Spinal cord (tissue), 10 donors: Measurements from ENCODE around the gene DMD. TPM values are rescaled to one million over a fixed set of nuclear protein-coding genes. Genes with fewer than 3 reads are reported as not detected.

Experiments
- DNase-seq, 6 donors: peaks; one replicate each; pipeline versions ENCODE4 v3.0.0 to v3.0.0-alpha.2; 2013 to 2015; ENCODE audit warnings: low spot score in 6 of 6, low read depth in 4 of 6
- H3K27ac ChIP-seq: one replicate; pipeline ENCODE4 v1.5.1; 2013; ENCODE audit warnings: low read depth, low read length, control low read depth
- H3K27me3 ChIP-seq: one replicate; pipeline ENCODE4 v1.6.1; 2013; ENCODE audit warnings: low read length; ENCODE audit not compliant: control insufficient read depth, insufficient read depth
- H3K36me3 ChIP-seq: one replicate; pipeline ENCODE4 v1.6.1; 2013; ENCODE audit warnings: low read length; ENCODE audit not compliant: control insufficient read depth, insufficient read depth
- H3K4me1 ChIP-seq: one replicate; pipeline ENCODE4 v1.6.1; 2013; ENCODE audit warnings: low read length; ENCODE audit not compliant: control insufficient read depth, insufficient read depth
- H3K4me3 ChIP-seq: one replicate; pipeline ENCODE4 v1.5.1; 2013; ENCODE audit warnings: low read depth, low read length, control low read depth
- H3K9me3 ChIP-seq: one replicate; pipeline ENCODE4 v1.6.1; 2013; ENCODE audit warnings: low read length; ENCODE audit not compliant: control insufficient read depth, insufficient read depth
- WGBS: methylation state at CpG from one replicate; pipeline ENCODE4 v1.1.5; 2013; ENCODE audit warnings: missing lambda C conversion rate; ENCODE audit not compliant: insufficient coverage; 5-methylcytosine and 5-hydroxymethylcytosine counted together
- polyA plus RNA-seq, 2 donors: library from polyadenylated mRNA; unstranded; fragments of 120-200 nt; gene quantifications; one replicate each; pipeline ENCODE4 v1.2.1, GENCODE V29; 2013; ENCODE audit not compliant: insufficient read length in 2 of 2
- total RNA-seq, 2 donors: library from RNA; depleted of rRNA in 1 of 2; stranded (reverse); fragments of 120-200 nt in 1 of 2; fragments of >200 nt in 1 of 2; gene quantifications; one replicate each; pipeline versions ENCODE4 v1.2.3 to v1.2.4, GENCODE V29; 2013 to 2014
- donor health status: healthy.

The DMD gene
- total and polyA plus RNA-seq, 4 donors: 28.4 to 112 (median 41.9) TPM

- H3K36me3 ChIP-seq: no peaks in the 10 kb centered on the region
- no peaks in the 10 kb centered on the region for H3K9me3 ChIP-seq
- no peak for DNase-seq
- H3K27me3 ChIP-seq: no peaks in the 10 kb centered on the region
- no peak overlapping the region for H3K27ac ChIP-seq
- no peaks in the 10 kb centered on the region for H3K4me1 ChIP-seq
- WGBS: 40% methylated on average over 1 of the region's 4 CpGs
- no peak overlapping the region for H3K4me3 ChIP-seq
Measured at GRCh38 chrX:31181377-31182000, 2029.9 kb downstream of the DMD start.

GRCh38 chrX:31179203-31179602, 2032.1 kb downstream of the DMD start:
- H3K36me3 ChIP-seq: no peaks in the 10 kb centered on the region
- no peak overlapping the region for H3K27ac ChIP-seq
- no peaks in the 10 kb centered on the region for H3K4me1 ChIP-seq
- no peaks in the 10 kb centered on the region for H3K27me3 ChIP-seq
- DNase-seq: no peak
- WGBS: 86% methylated on average over 3 of the region's 4 CpGs
- no peaks in the 10 kb centered on the region for H3K9me3 ChIP-seq
- no peak overlapping the region for H3K4me3 ChIP-seq

- Histone ChIP-seq H3K4me1 (no peaks in the 10 kb centered on the region), H3K9me3 (no peaks in the 10 kb centered on the region), H3K27ac (no peak overlapping the region), H3K27me3 (no peaks in the 10 kb centered on the region), H3K36me3 (no peaks in the 10 kb centered on the region), H3K4me3 (no peak overlapping the region)
- WGBS: 63% methylated on average over 1 of the region's 2 CpGs
- DNase-seq: no peak
Measured at GRCh38 chrX:31178769-31179125, 2032.6 kb downstream of the DMD start.

DNA sequence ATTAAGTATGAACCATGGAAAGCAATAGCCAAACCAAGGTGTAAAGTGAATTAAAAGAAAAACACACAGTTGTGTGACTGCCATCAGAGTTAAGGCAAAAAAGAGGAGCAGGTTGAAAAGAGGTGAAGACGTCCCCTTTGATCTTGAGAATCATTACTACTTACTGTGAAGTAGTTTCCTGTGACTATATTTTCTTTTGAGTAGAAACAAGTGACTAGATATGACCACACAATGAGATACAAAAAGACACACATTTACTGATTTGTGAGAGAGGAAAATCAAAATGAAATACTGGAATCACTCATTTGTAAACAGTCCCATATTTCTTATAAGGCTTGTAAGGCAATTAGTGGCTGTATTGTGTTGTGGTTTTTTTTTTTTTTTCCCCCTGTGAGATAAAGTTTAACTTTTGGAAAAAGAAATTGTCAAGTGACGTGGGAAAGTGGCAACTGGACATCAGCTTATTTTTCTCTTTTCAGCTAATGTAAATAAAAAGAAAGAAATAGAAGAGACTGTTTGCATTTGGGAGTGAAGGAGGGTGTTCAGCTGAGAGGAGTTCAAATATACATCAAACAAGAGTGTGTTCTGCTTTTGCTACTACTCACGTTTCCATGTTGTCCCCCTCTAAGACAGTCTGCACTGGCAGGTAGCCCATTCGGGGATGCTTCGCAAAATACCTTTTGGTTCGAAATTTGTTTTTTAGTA, 2033.1 kb downstream of the DMD start:
- Histone ChIP-seq H3K27ac (no peak overlapping the region), H3K9me3 (no peaks in the 10 kb centered on the region), H3K4me3 (no peak overlapping the region), H3K27me3 (no peaks in the 10 kb centered on the region), H3K36me3 (no peaks in the 10 kb centered on the region), H3K4me1 (no peaks in the 10 kb centered on the region)
- 83% methylated on average over 3 of the region's 6 CpGs for WGBS
- DNase-seq: no peak

DNA sequence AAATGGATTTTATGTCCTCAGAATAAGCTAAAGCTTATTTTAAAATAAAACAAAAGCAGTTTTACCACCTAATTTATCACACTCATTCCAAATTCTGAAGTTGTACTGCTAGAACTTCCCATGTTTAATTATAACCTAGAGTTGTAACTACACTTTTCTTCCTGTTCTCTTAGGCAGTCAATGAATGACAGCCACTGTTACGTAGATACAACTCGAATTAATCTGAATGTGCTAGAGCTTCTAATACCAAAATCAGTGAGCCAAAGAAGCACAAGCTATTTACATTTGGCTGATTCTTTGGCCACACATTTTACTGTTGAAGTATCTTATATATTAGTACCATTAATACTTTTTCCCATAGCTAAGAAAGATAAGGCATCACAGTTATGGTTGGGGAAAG, 2040.6 kb downstream of the DMD start:
- WGBS: no CpG with 5 or more reads among the region's 2 CpGs
- H3K4me3 ChIP-seq: no peak overlapping the region
- H3K9me3 ChIP-seq: no peaks in the 10 kb centered on the region
- no peaks in the 10 kb centered on the region for H3K27me3 ChIP-seq
- H3K4me1 ChIP-seq: no peaks in the 10 kb centered on the region
- H3K36me3 ChIP-seq: no peaks in the 10 kb centered on the region
- no peak for DNase-seq
- no peak overlapping the region for H3K27ac ChIP-seq

DNA sequence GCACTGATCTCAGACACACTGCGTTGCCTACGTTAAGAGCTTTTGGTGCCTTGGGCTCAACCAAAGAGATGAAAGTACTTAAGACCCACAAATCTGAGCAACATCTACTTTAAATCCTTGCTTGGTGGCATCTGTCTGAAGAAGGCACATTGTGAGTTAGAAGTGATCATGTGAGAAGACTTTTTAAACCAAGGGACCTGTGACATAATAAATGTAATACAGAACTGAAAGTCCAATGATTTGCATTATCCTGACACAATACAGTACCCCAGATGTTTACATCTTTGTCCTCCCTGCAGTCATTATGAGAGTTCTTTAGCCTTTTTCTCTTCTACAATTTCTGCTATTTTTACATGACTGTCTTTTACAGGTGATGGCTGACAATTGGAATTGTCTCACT, 2042.8 kb downstream of the DMD start:
- no peak overlapping the region for H3K4me3 ChIP-seq
- H3K27ac ChIP-seq: no peak overlapping the region
- no peaks in the 10 kb centered on the region for H3K27me3 ChIP-seq
- no peak for DNase-seq
- no peaks in the 10 kb centered on the region for H3K4me1 ChIP-seq
- no CpG with 5 or more reads among the region's 2 CpGs for WGBS
- no peaks in the 10 kb centered on the region for H3K36me3 ChIP-seq
- no peaks in the 10 kb centered on the region for H3K9me3 ChIP-seq

DNA sequence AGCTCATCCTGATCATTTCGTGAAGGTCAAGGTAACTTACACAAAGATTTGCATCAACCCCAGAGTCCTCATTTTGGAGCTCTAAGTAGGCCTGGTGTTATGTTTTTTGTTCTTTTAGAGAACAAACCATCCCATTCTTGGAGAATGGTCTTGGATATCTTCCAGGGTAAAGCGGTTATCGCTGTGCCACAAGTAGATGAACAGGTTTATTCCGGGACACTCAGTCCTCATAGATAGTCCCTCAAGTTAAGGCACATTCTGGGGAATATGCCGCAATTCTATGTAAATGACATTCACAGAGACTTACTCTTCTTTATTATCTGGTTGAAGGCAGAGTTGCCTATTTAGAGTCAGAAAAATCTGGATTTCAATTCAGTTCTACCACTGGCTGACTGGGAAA, 2044.5 kb downstream of the DMD start:
- no peaks in the 10 kb centered on the region for H3K4me1 ChIP-seq
- H3K27ac ChIP-seq: no peak overlapping the region
- no peaks in the 10 kb centered on the region for H3K9me3 ChIP-seq
- DNase-seq: no peak
- no peaks in the 10 kb centered on the region for H3K27me3 ChIP-seq
- no peaks in the 10 kb centered on the region for H3K36me3 ChIP-seq
- H3K4me3 ChIP-seq: no peak overlapping the region
- WGBS: 93% methylated on average over 3 of the region's 5 CpGs

DNA sequence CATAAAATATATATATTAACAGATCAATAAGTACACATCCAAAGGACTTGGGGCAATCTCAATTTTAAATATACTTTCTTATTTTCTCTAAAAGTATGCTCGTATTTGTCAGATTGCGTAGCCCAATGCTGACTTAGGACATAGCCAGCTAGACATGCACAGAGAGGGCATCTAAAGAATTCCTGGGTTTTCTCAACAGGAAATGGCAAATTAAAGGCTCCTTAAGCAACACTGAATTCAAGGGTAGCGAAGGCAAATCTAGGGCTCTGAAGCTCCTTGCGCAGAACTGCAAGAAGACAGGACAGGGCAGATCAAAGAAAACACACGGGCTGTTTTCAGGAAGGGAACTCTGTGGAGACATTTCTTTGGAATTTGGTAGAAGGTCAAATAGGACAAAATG, 2044.9 kb downstream of the DMD start:
- Histone ChIP-seq H3K4me3 (no peak overlapping the region), H3K27me3 (no peaks in the 10 kb centered on the region), H3K27ac (no peak overlapping the region), H3K4me1 (no peaks in the 10 kb centered on the region), H3K9me3 (no peaks in the 10 kb centered on the region), H3K36me3 (no peaks in the 10 kb centered on the region)
- DNase-seq: no peak
- 82% methylated on average over 5 of the region's 5 CpGs for WGBS

- 90% methylated on average over 2 of the region's 5 CpGs for WGBS
- Histone ChIP-seq H3K4me1 (no peaks in the 10 kb centered on the region), H3K27me3 (no peaks in the 10 kb centered on the region), H3K9me3 (no peaks in the 10 kb centered on the region), H3K27ac (no peak overlapping the region), H3K4me3 (no peak overlapping the region), H3K36me3 (no peaks in the 10 kb centered on the region)
- DNase-seq: no peak
Measured at GRCh38 chrX:31165241-31166035, 2045.9 kb downstream of the DMD start.
